ENCODE data around the gene CPHXL.

DNA sequence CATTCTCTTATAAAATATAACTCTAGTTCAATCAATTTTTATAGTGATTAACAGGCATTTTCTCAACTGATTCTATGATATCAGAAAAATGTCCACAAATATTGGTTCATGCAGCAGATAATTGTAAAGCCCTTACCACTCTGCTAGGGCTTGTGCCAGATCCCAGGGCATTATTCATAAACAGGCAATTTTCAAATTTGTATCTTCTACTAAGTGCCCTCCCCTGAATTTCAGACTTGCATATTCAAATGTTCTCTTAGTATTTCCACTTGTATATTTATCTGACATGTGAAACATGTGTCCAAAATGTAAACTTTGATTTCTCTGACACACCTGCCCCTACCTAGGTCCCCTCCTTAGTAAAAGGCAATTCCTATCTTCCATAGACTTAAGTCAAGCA, 58.8 kb downstream of the CPHXL start:
- TF ChIP-seq, protein P1, sequence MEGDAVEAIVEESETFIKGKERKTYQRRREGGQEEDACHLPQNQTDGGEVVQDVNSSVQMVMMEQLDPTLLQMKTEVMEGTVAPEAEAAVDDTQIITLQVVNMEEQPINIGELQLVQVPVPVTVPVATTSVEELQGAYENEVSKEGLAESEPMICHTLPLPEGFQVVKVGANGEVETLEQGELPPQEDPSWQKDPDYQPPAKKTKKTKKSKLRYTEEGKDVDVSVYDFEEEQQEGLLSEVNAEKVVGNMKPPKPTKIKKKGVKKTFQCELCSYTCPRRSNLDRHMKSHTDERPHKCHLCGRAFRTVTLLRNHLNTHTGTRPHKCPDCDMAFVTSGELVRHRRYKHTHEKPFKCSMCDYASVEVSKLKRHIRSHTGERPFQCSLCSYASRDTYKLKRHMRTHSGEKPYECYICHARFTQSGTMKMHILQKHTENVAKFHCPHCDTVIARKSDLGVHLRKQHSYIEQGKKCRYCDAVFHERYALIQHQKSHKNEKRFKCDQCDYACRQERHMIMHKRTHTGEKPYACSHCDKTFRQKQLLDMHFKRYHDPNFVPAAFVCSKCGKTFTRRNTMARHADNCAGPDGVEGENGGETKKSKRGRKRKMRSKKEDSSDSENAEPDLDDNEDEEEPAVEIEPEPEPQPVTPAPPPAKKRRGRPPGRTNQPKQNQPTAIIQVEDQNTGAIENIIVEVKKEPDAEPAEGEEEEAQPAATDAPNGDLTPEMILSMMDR (IDR thresholded peaks at IDR 0.05) = no peak
- no peak for TF ChIP-seq POLR2A (IDR thresholded peaks at IDR 0.05)
